IMR-90 (cell line): ENCODE data around the gene TTC39B. TPM values are rescaled to one million over a fixed set of nuclear protein-coding genes. Genes with fewer than 3 reads are reported as not detected.

Experiments used
- ATAC-seq: fragments of 200-7000 bp; cut with Tn5 transposase; 2 replicates; pipeline ENCODE4 v1.9.1; 2020; ENCODE audit warnings: low read depth, mild to moderate bottlenecking, moderate library complexity
- BruUV-seq: library from RNA; stranded (reverse); fragments of 400-500 nt; replicated peaks from 2 replicates; lab custom pipeline; 2021; lab: Mats Ljungman, UMichigan
- CTCF ChIA-PET: fragments of 300-600 bp; formaldehyde crosslinking; extraction: SDS; loops from one replicate; lab custom pipeline; 2021; ENCODE audit warnings: antibody characterized with exemption; lab: Yijun Ruan, JAX
- POLR2A ChIA-PET: fragments of 300-600 bp; sonication (Branson Sonifier 250); formaldehyde crosslinking; loops from one replicate; lab custom pipeline; 2022; ENCODE audit warnings: antibody characterized with exemption; ENCODE audit not compliant: unreplicated experiment; lab: Charles Lee
- DNase-seq: peaks from one replicate; pipeline ENCODE4 v3.0.0; 2013
- H2AFZ ChIP-seq: replicated peaks from 2 replicates; pipeline ENCODE3; 2013; ENCODE audit warnings: low read length, mild to moderate bottlenecking; ENCODE audit not compliant: poor library complexity
- H2AK5ac ChIP-seq: 2 replicates; pipeline ENCODE4 v1.6.1; 2013; ENCODE audit warnings: low read depth, low read length, inconsistent platforms
- H2AK9ac ChIP-seq: replicated peaks from 2 replicates; pipeline ENCODE3; 2013; ENCODE audit warnings: mild to moderate bottlenecking, low read depth, low read length, moderate library complexity; ENCODE audit not compliant: poor library complexity
- H2BK120ac ChIP-seq: 2 replicates; pipeline ENCODE4 v1.6.1; 2013; ENCODE audit warnings: low read depth, low read length, inconsistent platforms
- H2BK15ac ChIP-seq: 3 replicates; pipeline ENCODE4 v1.6.1; 2013; ENCODE audit warnings: low read depth, low read length, inconsistent platforms
- H2BK20ac ChIP-seq: 2 replicates; pipeline ENCODE4 v1.6.1; 2013; ENCODE audit warnings: low read depth, mild to moderate bottlenecking, inconsistent platforms, low read length, moderate library complexity
- H2BK5ac ChIP-seq: 2 replicates; pipeline ENCODE4 v1.6.1; 2013; ENCODE audit warnings: mild to moderate bottlenecking, low read depth, low read length, inconsistent platforms; ENCODE audit not compliant: poor library complexity, severe bottlenecking
- H3K14ac ChIP-seq: replicated peaks from 2 replicates; pipeline ENCODE4 v1.6.1; 2013; ENCODE audit warnings: low read depth, low read length, inconsistent platforms
- H3K18ac ChIP-seq: 2 replicates; pipeline ENCODE4 v1.6.1; 2013; ENCODE audit warnings: low read depth, low read length, control low read depth
- H3K23ac ChIP-seq: 2 replicates; pipeline ENCODE4 v1.6.1; 2013; ENCODE audit warnings: low read depth, low read length, inconsistent platforms
- H3K27ac ChIP-seq: 2 replicates; pipeline ENCODE4 v1.5.1; 2013; ENCODE audit warnings: mild to moderate bottlenecking, control low read depth, low read length; ENCODE audit not compliant: insufficient read depth
- H3K27me3 ChIP-seq: 2 replicates; pipeline ENCODE4 v1.6.1; 2013; ENCODE audit warnings: low read length; ENCODE audit not compliant: control insufficient read depth, insufficient read depth
- H3K36me3 ChIP-seq: 2 replicates; pipeline ENCODE4 v1.6.1; 2013; ENCODE audit warnings: low read length, mixed read lengths; ENCODE audit not compliant: control insufficient read depth, insufficient read depth
- H3K4ac ChIP-seq: 2 replicates; pipeline ENCODE4 v1.6.1; 2013; ENCODE audit warnings: low read depth, low read length, inconsistent platforms
- H3K4me1 ChIP-seq: 2 replicates; pipeline ENCODE4 v1.6.1; 2013; ENCODE audit warnings: low read length, mixed read lengths; ENCODE audit not compliant: control insufficient read depth, insufficient read depth
- H3K4me2 ChIP-seq: 2 replicates; pipeline ENCODE4 v1.6.1; 2013; ENCODE audit warnings: low read depth, mild to moderate bottlenecking, control low read depth, low read length, moderate library complexity
- H3K4me3 ChIP-seq: 2 replicates; pipeline ENCODE4 v1.5.1; 2013; ENCODE audit warnings: low read depth, mild to moderate bottlenecking, control low read depth, low read length, moderate library complexity; ENCODE audit not compliant: insufficient read depth
- H3K56ac ChIP-seq: 2 replicates; pipeline ENCODE4 v1.6.1; 2013; ENCODE audit warnings: low read length, inconsistent platforms; ENCODE audit not compliant: insufficient read depth; ENCODE audit errors: extremely low read depth
- H3K79me1 ChIP-seq, 2 experiments: 2 replicates each; pipeline ENCODE4 v1.6.1; 2013; ENCODE audit warnings: low read length in 2 of 2, inconsistent platforms in 1 of 2, low read depth in 1 of 2
- H3K9ac ChIP-seq: 2 replicates; pipeline ENCODE4 v1.6.1; 2013; ENCODE audit warnings: low read depth, low read length, control low read depth
- H3K9me1 ChIP-seq: 2 replicates; pipeline ENCODE4 v1.6.1; 2013; ENCODE audit warnings: low read length, inconsistent platforms; ENCODE audit not compliant: insufficient read depth
- H3K9me3 ChIP-seq: 2 replicates; pipeline ENCODE4 v1.6.1; 2013; ENCODE audit warnings: low read length; ENCODE audit not compliant: control insufficient read depth, insufficient read depth
- H4K20me1 ChIP-seq: 2 replicates; pipeline ENCODE4 v1.6.1; 2013; ENCODE audit warnings: low read length, inconsistent platforms; ENCODE audit not compliant: insufficient read depth
- H4K5ac ChIP-seq: 2 replicates; pipeline ENCODE4 v1.6.1; 2013; ENCODE audit warnings: mild to moderate bottlenecking, low read depth, low read length, control low read depth
- H4K8ac ChIP-seq, 2 experiments: 2 replicates each; pipeline ENCODE4 v1.6.1; 2013; ENCODE audit warnings: low read depth in 2 of 2, low read length in 2 of 2, control low read depth in 1 of 2, inconsistent platforms in 1 of 2
- H4K91ac ChIP-seq: 2 replicates; pipeline ENCODE4 v1.6.1; 2013; ENCODE audit warnings: low read depth, low read length, inconsistent platforms; ENCODE audit not compliant: insufficient read depth
- CHD1 ChIP-seq: IDR thresholded peaks from 2 replicates; pipeline ENCODE4 v1.6.1; 2012; ENCODE audit warnings: low read depth, low read length, improper control_type of control experiment
- CTCF ChIP-seq: conservative IDR thresholded peaks from 2 replicates; pipeline ENCODE4 v1.5.1; 2012; ENCODE audit warnings: mild to moderate bottlenecking, low read depth, low read length, improper control_type of control experiment
- FOS ChIP-seq: fragments of 150-350 bp; IDR thresholded peaks from 2 replicates; pipeline ENCODE4 v1.6.1; 2016; ENCODE audit warnings: low read depth, low read length
- MAFK ChIP-seq: IDR thresholded peaks from 2 replicates; pipeline ENCODE4 v1.6.1; 2012; ENCODE audit warnings: low read depth, low read length, improper control_type of control experiment
- MAZ ChIP-seq: IDR thresholded peaks from 2 replicates; pipeline ENCODE4 v1.6.1; 2012; ENCODE audit warnings: low read depth, mild to moderate bottlenecking, low read length, improper control_type of control experiment, moderate library complexity, borderline replicate concordance
- MXI1 ChIP-seq: IDR thresholded peaks from 2 replicates; pipeline ENCODE4 v1.6.1; 2012; ENCODE audit warnings: low read depth, mild to moderate bottlenecking, low read length, moderate library complexity, borderline replicate concordance
- NFE2L2 ChIP-seq: fragments of 150-350 bp; IDR thresholded peaks from 2 replicates; pipeline ENCODE4 v1.6.1; 2016; ENCODE audit warnings: low read depth, mild to moderate bottlenecking, low read length
- POLR2A ChIP-seq: IDR thresholded peaks from 2 replicates; pipeline ENCODE4 v1.6.1; 2012; ENCODE audit warnings: mild to moderate bottlenecking, low read depth, low read length
- RAD21 ChIP-seq: IDR thresholded peaks from 2 replicates; pipeline ENCODE4 v1.6.1; 2012; ENCODE audit warnings: low read length, improper control_type of control experiment
- RCOR1 ChIP-seq: IDR thresholded peaks from 2 replicates; pipeline ENCODE4 v1.6.1; 2012; ENCODE audit warnings: mild to moderate bottlenecking, low read length, improper control_type of control experiment; ENCODE audit not compliant: insufficient replicate concordance
- RFX5 ChIP-seq: IDR thresholded peaks from 2 replicates; pipeline ENCODE4 v1.8.0; 2012; ENCODE audit warnings: low read depth, mild to moderate bottlenecking, low read length, moderate library complexity
- SMC3 ChIP-seq: fragments of 150-350 bp; IDR thresholded peaks from 2 replicates; pipeline ENCODE4 v1.6.1; 2016; ENCODE audit warnings: low read depth, mild to moderate bottlenecking, antibody characterized with exemption, low read length, moderate library complexity
- USF2 ChIP-seq: fragments of 150-350 bp; IDR thresholded peaks from 2 replicates; pipeline ENCODE4 v1.6.1; 2017; ENCODE audit warnings: mild to moderate bottlenecking, antibody characterized with exemption, low read length, low read depth
- WGBS, 2 experiments: methylation state at CpG; one replicate each; pipeline versions ENCODE4 v1.1.5 to v1.1.7; 2013; ENCODE audit warnings: missing lambda C conversion rate in 2 of 2; ENCODE audit not compliant: insufficient read length in 1 of 2; ENCODE audit errors: extremely low coverage in 2 of 2; 5-methylcytosine and 5-hydroxymethylcytosine counted together
- dilution Hi-C: fragments of 300-500 bp; cut with HindIII; formaldehyde crosslinking; loops from one replicate; pipeline ENCODE4 v1.14.3; 2018; ENCODE audit warnings: low sequenced_read_pairs; ENCODE audit not compliant: unreplicated experiment
- in situ Hi-C: fragments of 300-500 bp; cut with MboI; formaldehyde crosslinking; loops from 3 replicates; pipeline ENCODE4 v1.14.3; 2019; ENCODE audit warnings: low sequenced_read_pairs, inconsistent platforms, mixed read lengths
- intact Hi-C: fragments of 100-400 bp; cut with micrococcal nuclease; formaldehyde crosslinking; loops from 2 replicates; pipeline ENCODE4 v1.10.0; 2022
- polyA plus RNA-seq, 3 experiments: library from polyadenylated mRNA; depleted of rRNA; stranded (reverse); fragments of >200 nt; gene quantifications; 2 replicates each; pipeline ENCODE4 v1.2.3, GENCODE V29; 2012; ENCODE audit warnings: low replicate concordance in 1 of 3
- total RNA-seq: library from RNA; depleted of rRNA; stranded (reverse); fragments of >200 nt; gene quantifications from 2 replicates; pipeline ENCODE4 v1.2.3, GENCODE V29; 2012

TTC39B gene
- total and polyA plus RNA-seq, 2 of the 4 experiments (the other 2 are of a cell fraction): 2.5 to 12.2 TPM

- Histone ChIP-seq H2AK5ac (no peak overlapping the region), H3K9me1 (peaks cover 15% of the 10 kb centered on the region), H4K8ac (no peak overlapping the region), H3K56ac (no peak overlapping the region), H2BK20ac (no peak overlapping the region), H3K23ac (no peak overlapping the region), H3K4me1 (peaks cover 9% of the 10 kb centered on the region), H3K14ac (no peak overlapping the region), H3K18ac (no peak overlapping the region), H3K4me3 (no peak overlapping the region), H3K4ac (no peak overlapping the region), H2AFZ (no peak overlapping the region), H2BK5ac (no peak overlapping the region), H4K5ac (no peak overlapping the region), H3K4me2 (no peak overlapping the region), H2BK120ac (no peak overlapping the region), H3K27ac (no peak overlapping the region), H3K79me1 (peaks cover 8 to 23% of the 10 kb centered on the region in 2 experiments; a peak in 2 of 4 replicates), H3K9me3 (no peaks in the 10 kb centered on the region), H2AK9ac (no peak overlapping the region), H3K27me3 (no peaks in the 10 kb centered on the region), H3K9ac (no peak overlapping the region), H4K91ac (no peak overlapping the region; the same call in 1 of the 2 replicates), H2BK15ac (no peak overlapping the region), H4K20me1 (no peaks in the 10 kb centered on the region; the same call in 1 of the 2 replicates), H3K36me3 (peaks cover 7% of the 10 kb centered on the region; the same call in 1 of the 2 replicates)
- ChIA-PET CTCF (no interaction called here), POLR2A (no interaction called here)
- no peak for ATAC-seq
- TF ChIP-seq RAD21 (no peak), SMC3 (no peak), FOS (no peak), USF2 (no peak), RCOR1 (no peak), CHD1 (no peak), MAFK (no peak), POLR2A (no peak), RFX5 (no peak), MAZ (no peak), CTCF (no peak), MXI1 (no peak), NFE2L2 (no peak)
- intact Hi-C loops: no loop called here
- dilution Hi-C loops: no loop called here
- DNase-seq: no peak
- no CpG with 5 or more reads among the region's 5 CpGs for WGBS, 2 experiments
- in situ Hi-C loops: loop anchor here (10.0 to 25.0 kb wide), 2 partner anchors 195 to 393 kb away; no protein-coding TSS in a partner anchor
- no TSS peak for BruUV-seq
These were observed 87.5 kb downstream of the TTC39B start for GRCh38 chr9:15219546-15219945.
